D721Med (cell line): Measurements from ENCODE around the gene GCK.

Experiments used
- DNase-seq: peaks from one replicate; pipeline ENCODE4 v3.0.0; 2011; ENCODE audit warnings: low spot score; ENCODE audit not compliant: insufficient read length
- FAIRE-seq: peaks from 2 replicates; lab custom pipeline; 2011; peaks lifted over from hg19 to GRCh38; lab: Jason Lieb, UNC
- TF ChIP-seq, protein P1 (sequence below): IDR thresholded peaks from 2 replicates; pipeline ENCODE4 v1.5.1; 2012; ENCODE audit warnings: mild to moderate bottlenecking, control low read depth; ENCODE audit not compliant: insufficient read depth; ENCODE audit errors: missing control alignments

The GCK gene

DNA sequence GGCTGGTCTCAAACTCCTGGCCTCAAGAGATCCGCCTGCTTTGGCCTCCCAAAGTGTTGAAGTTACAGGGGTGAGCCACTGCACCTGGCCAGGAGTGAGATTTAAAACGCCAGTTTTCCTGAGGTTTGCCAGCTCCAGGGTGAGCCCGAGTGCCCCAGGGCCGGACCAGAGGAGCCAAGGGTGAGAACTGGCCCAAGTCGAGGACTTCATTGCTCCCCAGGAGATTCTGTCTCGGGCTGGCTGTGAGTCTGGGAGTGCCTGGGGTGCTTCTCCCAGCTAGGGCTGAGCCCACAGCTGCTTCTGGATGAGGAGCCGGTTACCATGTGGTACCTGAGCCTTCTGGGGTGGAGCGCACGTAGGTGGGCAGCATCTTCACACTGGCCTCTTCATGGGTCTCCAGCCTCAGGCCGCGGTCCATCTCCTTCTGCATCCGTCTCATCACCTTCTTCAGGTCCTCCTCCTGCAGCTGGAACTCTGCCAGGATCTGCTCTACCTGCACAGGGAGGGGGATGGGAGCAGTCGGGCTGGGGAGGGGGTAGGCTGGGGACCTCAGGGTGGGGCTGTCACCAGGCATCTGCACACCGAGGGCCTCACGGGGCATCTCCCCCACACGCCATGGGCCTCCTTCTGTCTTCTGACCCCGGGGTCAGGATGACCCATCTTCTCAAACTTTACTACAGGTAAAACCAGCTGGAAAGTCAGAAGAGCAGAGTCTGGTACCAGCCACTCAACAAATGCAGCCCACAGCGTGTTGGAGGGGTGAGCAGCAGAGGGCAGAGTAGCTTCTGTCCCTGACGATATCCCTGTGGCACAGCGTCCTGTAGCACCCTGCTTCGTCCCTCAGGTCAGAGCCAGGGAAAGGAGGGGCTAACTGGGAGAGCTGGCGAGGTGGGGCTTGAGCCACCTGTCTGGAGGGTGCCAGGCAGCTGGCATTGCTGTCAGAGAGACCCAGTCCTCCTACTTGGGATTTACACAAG is 36.0 kb downstream of the GCK start:
- DNase-seq (no peak), FAIRE-seq (no peak)
- TF ChIP-seq, protein P1, sequence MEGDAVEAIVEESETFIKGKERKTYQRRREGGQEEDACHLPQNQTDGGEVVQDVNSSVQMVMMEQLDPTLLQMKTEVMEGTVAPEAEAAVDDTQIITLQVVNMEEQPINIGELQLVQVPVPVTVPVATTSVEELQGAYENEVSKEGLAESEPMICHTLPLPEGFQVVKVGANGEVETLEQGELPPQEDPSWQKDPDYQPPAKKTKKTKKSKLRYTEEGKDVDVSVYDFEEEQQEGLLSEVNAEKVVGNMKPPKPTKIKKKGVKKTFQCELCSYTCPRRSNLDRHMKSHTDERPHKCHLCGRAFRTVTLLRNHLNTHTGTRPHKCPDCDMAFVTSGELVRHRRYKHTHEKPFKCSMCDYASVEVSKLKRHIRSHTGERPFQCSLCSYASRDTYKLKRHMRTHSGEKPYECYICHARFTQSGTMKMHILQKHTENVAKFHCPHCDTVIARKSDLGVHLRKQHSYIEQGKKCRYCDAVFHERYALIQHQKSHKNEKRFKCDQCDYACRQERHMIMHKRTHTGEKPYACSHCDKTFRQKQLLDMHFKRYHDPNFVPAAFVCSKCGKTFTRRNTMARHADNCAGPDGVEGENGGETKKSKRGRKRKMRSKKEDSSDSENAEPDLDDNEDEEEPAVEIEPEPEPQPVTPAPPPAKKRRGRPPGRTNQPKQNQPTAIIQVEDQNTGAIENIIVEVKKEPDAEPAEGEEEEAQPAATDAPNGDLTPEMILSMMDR, result no peak

GRCh38 chr7:44151956-44152355 is 37.3 kb downstream of the GCK start:
- FAIRE-seq (no peak), DNase-seq (no peak)
- TF ChIP-seq, protein P1, result no peak

- FAIRE-seq (no peak), DNase-seq (no peak)
- TF ChIP-seq, protein P1, result no peak
Observed at GRCh38 chr7:44150966-44151941, 38.0 kb downstream of the GCK start.

GRCh38 chr7:44150466-44150832 is 38.8 kb downstream of the GCK start:
- DNase-seq (no peak), FAIRE-seq (no peak)
- TF ChIP-seq, protein P1, result no peak

- no peak for FAIRE-seq
Observed at GRCh38 chr7:44149571-44150465, 39.4 kb downstream of the GCK start.

GRCh38 chr7:44148961-44149536 is 40.2 kb downstream of the GCK start:
- TF ChIP-seq, protein P1, result no peak
- FAIRE-seq (no peak), DNase-seq (no peak)

More at GRCh38 chr7:44149571-44150465, 39.4 kb downstream of the GCK start:
- DNase-seq, result no peak
- TF ChIP-seq, protein P1, result no peak
